Muscle layer of duodenum (tissue), 2 donors: ENCODE results near the gene PTPRQ.
"Not testable (repeated sequence)": the region's sequence is repeated elsewhere in the genome, so short reads cannot be mapped to it uniquely, and the experiment has no call there.

Experiments
- H3K27ac ChIP-seq: one replicate; pipeline ENCODE4 v1.7.0; 2013; ENCODE audit warnings: mild to moderate bottlenecking, low read length
- H3K27me3 ChIP-seq: one replicate; pipeline ENCODE4 v1.7.0; 2013; ENCODE audit warnings: low read depth, mild to moderate bottlenecking, control low read depth, low read length
- H3K36me3 ChIP-seq, 2 donors: one replicate each; pipeline ENCODE4 v1.7.0; 2013; ENCODE audit warnings: low read length in 2 of 2, control low read depth in 1 of 2, mild to moderate bottlenecking in 1 of 2; ENCODE audit not compliant: insufficient read depth in 2 of 2, control insufficient read depth in 1 of 2
- H3K4me1 ChIP-seq, 2 donors: one replicate each; pipeline ENCODE4 v1.7.0; 2013; ENCODE audit warnings: low read length in 2 of 2, mild to moderate bottlenecking in 2 of 2, control low read depth in 1 of 2, moderate library complexity in 1 of 2; ENCODE audit not compliant: insufficient read depth in 2 of 2, control insufficient read depth in 1 of 2
- H3K4me3 ChIP-seq, 2 donors: one replicate each; pipeline ENCODE4 v1.7.0; 2013; ENCODE audit warnings: low read length in 2 of 2, low read depth in 1 of 2, mild to moderate bottlenecking in 1 of 2
- H3K9me3 ChIP-seq, 2 donors: one replicate each; pipeline ENCODE4 v1.7.0; 2013; ENCODE audit warnings: low read length in 2 of 2, control low read depth in 1 of 2, mild to moderate bottlenecking in 1 of 2; ENCODE audit not compliant: control insufficient read depth in 1 of 2
- donor health status: healthy.

The PTPRQ gene

DNA sequence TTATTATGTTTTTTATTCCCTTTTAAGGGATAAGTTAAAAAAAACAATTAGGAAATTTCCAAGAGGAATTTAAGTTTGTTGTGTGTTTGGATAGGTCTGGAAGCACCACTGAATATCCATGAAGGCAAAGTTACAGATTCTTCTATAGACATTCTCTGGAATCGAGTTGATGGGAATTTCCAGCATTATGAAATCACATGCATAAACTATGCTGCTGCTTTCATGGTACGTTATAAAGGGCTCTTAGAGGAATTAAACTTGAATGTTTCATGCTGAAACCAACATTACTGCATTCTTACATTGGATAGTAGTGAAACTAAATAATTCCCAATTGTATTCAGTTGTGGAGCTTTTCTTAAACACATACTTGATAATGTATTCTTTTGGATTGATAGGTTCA, 21.5 kb upstream of the PTPRQ start:
- no peaks in the 10 kb centered on the region for H3K36me3 ChIP-seq
- peaks cover 0 to 11% of the 10 kb centered on the region in 2 donors for H3K4me1 ChIP-seq
- no peak overlapping the region for H3K27ac ChIP-seq

DNA sequence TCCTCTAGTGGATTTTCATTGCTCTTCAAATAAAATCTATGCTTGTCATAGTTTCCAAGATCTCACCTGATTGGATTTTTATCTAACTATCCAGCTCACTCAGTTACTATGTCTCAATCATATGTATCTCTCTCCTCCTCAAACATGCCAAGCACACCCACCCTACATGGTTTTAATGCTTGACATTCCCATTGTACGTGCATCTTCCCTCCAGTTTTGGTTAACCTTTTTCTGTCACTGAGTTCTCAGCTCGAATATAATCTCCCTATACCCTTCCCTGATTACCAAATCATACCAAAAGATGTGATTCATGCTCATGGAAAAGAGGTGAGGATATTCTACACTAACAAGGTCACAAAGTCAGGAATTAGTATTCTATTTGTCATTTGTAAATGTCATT, 12.0 kb upstream of the PTPRQ start:
- no peak overlapping the region for H3K4me3 ChIP-seq
- H3K36me3 ChIP-seq = no peaks in the 10 kb centered on the region
- no peak overlapping the region for H3K27ac ChIP-seq
- no peaks in the 10 kb centered on the region for H3K27me3 ChIP-seq
- no peaks in the 10 kb centered on the region for H3K4me1 ChIP-seq
- no peaks in the 10 kb centered on the region for H3K9me3 ChIP-seq

More for the DNA sequence above, 21.5 kb upstream of the PTPRQ start:
- H3K9me3 ChIP-seq = no peaks in the 10 kb centered on the region
- no peaks in the 10 kb centered on the region for H3K27me3 ChIP-seq
- H3K4me3 ChIP-seq = no peak overlapping the region

DNA sequence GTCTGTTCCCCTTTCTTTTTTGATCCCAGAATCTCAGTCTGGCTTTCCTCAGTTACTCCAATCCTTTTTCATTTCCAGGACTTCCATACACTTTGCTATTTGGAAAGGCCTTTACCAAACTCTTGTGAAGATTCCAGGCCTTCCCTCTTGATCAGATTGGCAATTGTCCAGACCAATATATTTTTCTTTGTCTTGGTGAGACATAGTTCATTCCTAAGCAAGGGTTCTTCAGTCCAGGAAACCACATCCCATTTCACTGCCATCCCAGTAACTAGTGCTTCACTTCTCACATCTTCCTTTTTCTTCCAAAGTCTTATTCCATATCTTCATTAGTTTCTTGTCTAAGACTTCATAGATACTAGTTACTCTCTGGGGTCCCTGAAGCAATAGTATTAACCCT, 2.1 kb upstream of the PTPRQ start:
- H3K9me3 ChIP-seq = no peaks in the 10 kb centered on the region
- no peak overlapping the region for H3K4me3 ChIP-seq
- no peaks in the 10 kb centered on the region for H3K27me3 ChIP-seq
- H3K36me3 ChIP-seq = no peaks in the 10 kb centered on the region
- H3K27ac ChIP-seq = no peak overlapping the region
- H3K4me1 ChIP-seq = no peaks in the 10 kb centered on the region

DNA sequence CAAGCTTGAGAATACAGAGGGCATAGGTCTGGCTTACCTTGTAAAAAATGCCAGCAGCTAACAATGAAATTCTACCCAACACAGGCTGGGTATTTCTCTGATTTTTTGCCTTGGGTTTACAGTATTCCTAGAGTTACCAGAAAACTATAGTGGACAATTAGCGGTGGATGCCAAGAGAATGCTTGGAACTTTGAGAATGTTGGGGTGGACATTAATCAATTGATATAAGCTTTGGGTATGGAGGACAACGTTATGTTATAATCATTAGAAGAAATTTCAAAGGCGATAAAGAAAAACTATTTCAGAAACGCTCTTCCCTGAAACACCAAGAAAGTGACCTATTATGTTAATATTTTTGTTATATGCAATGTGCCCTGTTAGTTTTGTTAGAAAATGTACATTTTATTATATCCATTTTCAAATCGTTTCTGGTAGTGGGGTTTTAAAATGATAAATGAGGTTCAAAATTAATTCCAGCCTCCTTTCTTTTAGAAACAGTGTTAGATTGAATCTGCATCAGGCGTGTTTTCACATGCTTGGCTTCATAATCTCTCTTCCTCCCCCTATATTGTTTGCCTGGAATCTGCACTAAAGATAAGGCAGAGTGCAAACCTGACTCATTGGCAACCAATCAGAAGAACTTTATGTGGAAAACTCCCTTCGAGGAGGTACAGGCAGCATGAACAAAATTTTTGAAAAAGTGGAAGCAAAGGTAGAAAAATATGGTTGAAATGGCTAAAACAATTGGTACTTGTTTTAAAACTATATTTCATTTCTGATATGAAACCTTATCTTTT, 1.4 kb upstream of the PTPRQ start:
- H3K4me1 ChIP-seq = no peaks in the 10 kb centered on the region
- H3K9me3 ChIP-seq = no peaks in the 10 kb centered on the region
- H3K36me3 ChIP-seq = no peaks in the 10 kb centered on the region
- no peak overlapping the region for H3K4me3 ChIP-seq
- H3K27me3 ChIP-seq = no peaks in the 10 kb centered on the region
- no peak overlapping the region for H3K27ac ChIP-seq

DNA sequence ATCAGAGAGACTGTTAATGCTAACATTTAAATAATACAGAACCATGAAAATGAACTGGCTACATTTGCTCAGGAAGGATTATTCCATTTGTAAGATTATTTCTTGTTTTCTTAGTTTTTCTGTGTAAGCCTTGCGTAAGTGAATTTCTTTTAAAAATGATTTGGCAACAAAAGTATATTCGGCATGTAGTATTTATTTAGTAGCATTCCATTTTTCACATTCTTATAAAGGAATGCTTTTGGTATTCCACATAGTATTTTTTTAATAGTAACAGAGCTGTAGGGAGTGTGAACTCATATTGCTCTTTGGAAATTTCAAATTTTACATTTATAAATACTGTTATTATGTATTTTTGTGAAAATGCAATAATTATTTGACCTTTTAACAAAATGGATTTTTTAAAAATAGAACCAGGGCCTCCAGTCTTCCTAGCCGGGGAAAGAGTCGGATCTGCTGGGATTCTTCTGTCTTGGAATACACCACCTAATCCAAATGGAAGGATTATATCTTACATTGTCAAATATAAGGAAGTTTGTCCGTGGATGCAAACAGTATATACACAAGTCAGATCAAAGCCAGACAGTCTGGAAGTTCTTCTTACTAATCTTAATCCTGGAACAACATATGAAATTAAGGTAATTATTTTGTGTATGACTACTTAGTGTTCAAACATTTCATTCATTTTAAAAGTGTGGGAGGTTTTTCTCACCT, 1.2 kb downstream of the PTPRQ start:
- H3K27ac ChIP-seq = no peak overlapping the region
- H3K4me3 ChIP-seq = no peak overlapping the region
- H3K4me1 ChIP-seq = no peaks in the 10 kb centered on the region

DNA sequence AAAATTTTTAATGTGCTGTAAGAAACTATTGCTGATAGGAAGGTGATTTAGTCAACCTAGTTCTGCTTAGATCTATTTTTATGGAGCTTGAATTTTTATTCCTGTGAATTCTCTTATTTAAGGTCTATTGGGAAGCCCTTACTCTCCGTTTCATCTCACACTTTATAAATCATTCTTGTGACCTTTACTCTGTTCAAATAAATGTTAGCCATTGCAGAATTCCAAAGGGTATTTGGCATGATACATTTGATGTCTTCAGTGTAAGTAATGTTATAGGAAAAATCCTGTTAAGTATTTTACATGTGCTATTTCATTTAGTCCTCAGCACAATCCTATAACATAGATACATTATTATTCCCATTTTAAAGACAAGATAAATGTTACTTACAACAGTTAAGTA, 12.5 kb downstream of the PTPRQ start:
- H3K27ac ChIP-seq = no peak overlapping the region

More for the DNA sequence above, 1.2 kb downstream of the PTPRQ start:
- H3K27me3 ChIP-seq = no peaks in the 10 kb centered on the region
- no peaks in the 10 kb centered on the region for H3K36me3 ChIP-seq
- no peaks in the 10 kb centered on the region for H3K9me3 ChIP-seq

DNA sequence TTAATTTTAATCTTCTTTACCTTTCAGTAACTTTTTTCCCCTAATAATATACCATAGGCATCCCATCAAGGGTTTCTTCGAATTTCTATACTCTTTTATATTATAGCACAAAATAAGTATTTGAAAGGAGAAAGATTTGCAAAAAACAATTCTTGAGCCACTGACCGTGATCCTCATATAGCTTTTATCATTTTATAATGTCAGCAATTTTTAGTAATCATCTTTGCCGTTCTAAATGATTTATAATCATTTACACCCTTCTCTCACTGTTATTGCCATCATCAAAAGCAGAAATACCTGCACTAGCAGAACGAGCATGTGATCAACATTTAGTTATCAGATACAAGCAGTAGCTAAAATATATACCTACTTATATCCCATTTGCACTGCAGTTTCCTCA, 16.9 kb downstream of the PTPRQ start:
- H3K36me3 ChIP-seq = no peaks in the 10 kb centered on the region
- H3K27ac ChIP-seq = no peak overlapping the region
- H3K4me1 ChIP-seq = no peaks in the 10 kb centered on the region
- H3K27me3 ChIP-seq = no peaks in the 10 kb centered on the region
- no peak overlapping the region for H3K4me3 ChIP-seq
- H3K9me3 ChIP-seq = no peaks in the 10 kb centered on the region

More for the DNA sequence above, 12.5 kb downstream of the PTPRQ start:
- H3K36me3 ChIP-seq = no peaks in the 10 kb centered on the region
- H3K9me3 ChIP-seq = no peaks in the 10 kb centered on the region
- no peaks in the 10 kb centered on the region for H3K27me3 ChIP-seq
- H3K4me1 ChIP-seq = no peaks in the 10 kb centered on the region
- H3K4me3 ChIP-seq = no peak overlapping the region

DNA sequence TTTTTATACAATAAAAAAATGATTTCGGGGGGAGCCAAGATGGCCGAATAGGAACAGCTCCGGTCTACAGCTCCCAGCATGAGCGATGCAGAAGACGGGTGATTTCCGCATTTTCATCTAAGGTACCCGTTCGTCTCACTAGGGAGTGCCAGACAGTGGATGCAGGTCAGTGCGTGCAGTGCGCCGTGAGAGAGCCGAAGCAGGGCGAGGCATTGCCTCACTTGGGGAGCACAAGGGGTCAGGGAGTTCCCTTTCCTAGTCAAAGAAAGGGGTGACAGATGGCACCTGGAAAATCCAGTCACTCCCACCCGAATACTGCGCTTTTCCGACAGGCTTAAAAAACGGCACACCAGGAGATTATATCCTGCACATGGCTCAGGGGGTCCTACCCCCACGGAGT, 17.8 kb downstream of the PTPRQ start:
- not testable (repeated sequence) for H3K4me3 ChIP-seq, H3K27me3 ChIP-seq, H3K4me1 ChIP-seq, H3K36me3 ChIP-seq, H3K9me3 ChIP-seq, H3K27ac ChIP-seq

DNA sequence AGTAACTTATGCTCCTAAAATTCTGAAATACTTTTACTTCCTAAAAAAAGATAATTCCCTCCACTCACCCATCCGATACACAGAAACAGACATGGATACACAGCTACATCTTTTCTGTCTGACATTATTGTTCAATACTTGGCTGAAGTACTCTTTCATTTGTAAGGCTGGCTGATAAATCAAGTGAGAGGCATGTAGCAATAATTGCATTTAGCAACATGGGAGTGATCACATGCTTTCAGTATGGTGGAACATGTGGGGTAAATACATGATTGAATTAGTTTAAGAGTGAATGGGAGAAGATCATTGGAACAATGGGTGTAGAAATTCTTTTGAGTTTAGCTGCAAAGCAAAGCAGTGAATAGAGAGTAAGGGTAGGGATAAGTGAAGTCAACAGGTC, 25.6 kb downstream of the PTPRQ start:
- Histone ChIP-seq H3K27ac (no peak overlapping the region), H3K4me3 (no peak overlapping the region), H3K9me3 (no peaks in the 10 kb centered on the region), H3K4me1 (no peaks in the 10 kb centered on the region), H3K36me3 (no peaks in the 10 kb centered on the region), H3K27me3 (no peaks in the 10 kb centered on the region)

DNA sequence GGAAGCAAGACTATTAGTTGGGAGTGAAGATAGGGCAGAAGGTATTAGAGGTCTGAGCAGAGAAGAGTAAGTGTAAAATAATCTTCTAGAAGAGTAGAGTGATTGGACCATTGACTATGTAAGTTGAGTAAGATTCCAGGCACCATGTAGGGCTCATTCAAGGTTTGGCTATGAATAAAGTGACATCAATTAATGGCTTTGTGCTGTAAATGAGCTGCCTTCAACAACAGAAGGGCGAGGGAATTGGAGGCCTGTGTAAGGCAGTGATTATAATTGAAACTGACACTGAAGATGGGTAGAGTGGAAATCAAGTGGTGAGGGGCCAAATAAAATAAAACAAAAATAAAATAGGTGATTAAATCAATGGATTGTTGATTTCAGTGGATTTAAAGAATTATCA, 26.4 kb downstream of the PTPRQ start:
- H3K27me3 ChIP-seq = no peaks in the 10 kb centered on the region
- H3K4me1 ChIP-seq = no peaks in the 10 kb centered on the region
- H3K27ac ChIP-seq = no peak overlapping the region
- H3K36me3 ChIP-seq = no peaks in the 10 kb centered on the region
- H3K4me3 ChIP-seq = no peak overlapping the region
- no peaks in the 10 kb centered on the region for H3K9me3 ChIP-seq

DNA sequence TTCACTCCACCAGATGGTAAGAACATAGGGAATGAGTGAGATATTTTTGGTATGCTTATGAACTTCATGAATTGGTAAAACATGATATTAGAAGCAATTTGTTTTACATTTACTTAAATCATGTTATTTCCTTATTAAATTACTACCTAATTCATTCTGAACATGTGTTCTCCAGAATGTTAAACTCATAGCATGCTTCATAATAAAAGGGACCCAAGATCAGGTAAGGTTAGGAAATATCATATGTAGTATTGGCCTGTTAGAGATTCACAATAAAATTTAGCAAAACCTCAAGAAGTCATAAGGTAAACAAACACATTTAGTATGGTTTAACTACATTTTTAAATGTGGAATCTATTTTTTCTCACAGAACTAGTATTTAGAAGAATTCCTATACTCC, 28.2 kb downstream of the PTPRQ start:
- no peak overlapping the region for H3K27ac ChIP-seq
- H3K4me3 ChIP-seq = no peak overlapping the region
- H3K4me1 ChIP-seq = no peaks in the 10 kb centered on the region
- no peaks in the 10 kb centered on the region for H3K27me3 ChIP-seq
- H3K36me3 ChIP-seq = no peaks in the 10 kb centered on the region
- no peaks in the 10 kb centered on the region for H3K9me3 ChIP-seq
